Neutrophil (primary cell): Measurements from ENCODE around the gene KLHL29.

ENCODE experiments used
- H3K27ac ChIP-seq: fragments of 200-600 bp; sonication (generic); 2 replicates; pipeline ENCODE4 v1.5.1; 2016; ENCODE audit warnings: mild to moderate bottlenecking, moderate library complexity
- H3K27me3 ChIP-seq: fragments of 200-600 bp; sonication (generic); 2 replicates; pipeline ENCODE4 v1.6.0; 2016; ENCODE audit warnings: mild to moderate bottlenecking
- H3K36me3 ChIP-seq: fragments of 200-600 bp; sonication (generic); 2 replicates; pipeline ENCODE4 v1.5.1; 2017
- H3K4me1 ChIP-seq, 2 experiments: fragments of 200-600 bp in 1 of 2; sonication (generic) in 1 of 2; 1 replicate in 1 of 2; 2 replicates in 1 of 2; pipeline versions ENCODE4 v1.5.1 to v1.6.1; 2013 to 2016; ENCODE audit warnings: low read depth in 1 of 2, low read length in 1 of 2, mild to moderate bottlenecking in 1 of 2, moderate library complexity in 1 of 2; ENCODE audit not compliant: control insufficient read depth in 1 of 2, insufficient read depth in 1 of 2
- H3K4me3 ChIP-seq, 2 experiments: fragments of 200-600 bp in 1 of 2; sonication (generic) in 1 of 2; 1 replicate in 1 of 2; 2 replicates in 1 of 2; pipeline ENCODE4 v1.5.1; 2013 to 2016; ENCODE audit warnings: low read depth in 1 of 2, low read length in 1 of 2, mild to moderate bottlenecking in 1 of 2, moderate library complexity in 1 of 2
- H3K9me3 ChIP-seq: fragments of 200-600 bp; sonication (generic); 2 replicates; pipeline ENCODE4 v1.5.1; 2016
- TF ChIP-seq, protein P1 (sequence below): fragments of 200-600 bp; sonication (generic); IDR thresholded peaks from 2 replicates; pipeline ENCODE4 v1.5.1; 2016; ENCODE audit warnings: antibody characterized with exemption

Gene KLHL29

DNA sequence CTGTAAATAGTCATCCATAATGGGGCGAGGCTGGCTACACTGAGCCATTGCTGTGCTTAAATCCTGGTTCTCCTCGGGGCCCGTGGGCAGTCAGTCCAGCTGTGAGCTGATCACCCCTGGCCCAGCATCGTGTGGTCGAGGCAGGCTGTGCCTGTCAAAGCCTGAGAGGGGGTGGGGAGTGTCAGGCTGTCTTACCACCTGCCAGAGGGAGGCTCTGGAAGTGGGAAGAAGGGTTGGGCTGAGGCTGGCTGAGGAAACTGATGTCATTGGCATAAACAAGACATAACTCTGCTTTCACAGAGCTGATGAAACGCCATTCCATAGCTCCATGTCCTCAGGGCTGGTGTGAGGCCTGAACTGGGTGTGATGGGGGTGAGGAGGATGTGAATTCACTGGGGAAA, 49.7 kb downstream of the KLHL29 start:
- Histone ChIP-seq H3K27ac (no peak overlapping the region), H3K4me1 (no peaks in the 10 kb centered on the region), H3K9me3 (no peaks in the 10 kb centered on the region), H3K27me3 (peaks cover 24% of the 10 kb centered on the region), H3K36me3 (no peaks in the 10 kb centered on the region), H3K4me3 (no peak overlapping the region)
- TF ChIP-seq, protein P1, sequence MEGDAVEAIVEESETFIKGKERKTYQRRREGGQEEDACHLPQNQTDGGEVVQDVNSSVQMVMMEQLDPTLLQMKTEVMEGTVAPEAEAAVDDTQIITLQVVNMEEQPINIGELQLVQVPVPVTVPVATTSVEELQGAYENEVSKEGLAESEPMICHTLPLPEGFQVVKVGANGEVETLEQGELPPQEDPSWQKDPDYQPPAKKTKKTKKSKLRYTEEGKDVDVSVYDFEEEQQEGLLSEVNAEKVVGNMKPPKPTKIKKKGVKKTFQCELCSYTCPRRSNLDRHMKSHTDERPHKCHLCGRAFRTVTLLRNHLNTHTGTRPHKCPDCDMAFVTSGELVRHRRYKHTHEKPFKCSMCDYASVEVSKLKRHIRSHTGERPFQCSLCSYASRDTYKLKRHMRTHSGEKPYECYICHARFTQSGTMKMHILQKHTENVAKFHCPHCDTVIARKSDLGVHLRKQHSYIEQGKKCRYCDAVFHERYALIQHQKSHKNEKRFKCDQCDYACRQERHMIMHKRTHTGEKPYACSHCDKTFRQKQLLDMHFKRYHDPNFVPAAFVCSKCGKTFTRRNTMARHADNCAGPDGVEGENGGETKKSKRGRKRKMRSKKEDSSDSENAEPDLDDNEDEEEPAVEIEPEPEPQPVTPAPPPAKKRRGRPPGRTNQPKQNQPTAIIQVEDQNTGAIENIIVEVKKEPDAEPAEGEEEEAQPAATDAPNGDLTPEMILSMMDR = no peak

DNA sequence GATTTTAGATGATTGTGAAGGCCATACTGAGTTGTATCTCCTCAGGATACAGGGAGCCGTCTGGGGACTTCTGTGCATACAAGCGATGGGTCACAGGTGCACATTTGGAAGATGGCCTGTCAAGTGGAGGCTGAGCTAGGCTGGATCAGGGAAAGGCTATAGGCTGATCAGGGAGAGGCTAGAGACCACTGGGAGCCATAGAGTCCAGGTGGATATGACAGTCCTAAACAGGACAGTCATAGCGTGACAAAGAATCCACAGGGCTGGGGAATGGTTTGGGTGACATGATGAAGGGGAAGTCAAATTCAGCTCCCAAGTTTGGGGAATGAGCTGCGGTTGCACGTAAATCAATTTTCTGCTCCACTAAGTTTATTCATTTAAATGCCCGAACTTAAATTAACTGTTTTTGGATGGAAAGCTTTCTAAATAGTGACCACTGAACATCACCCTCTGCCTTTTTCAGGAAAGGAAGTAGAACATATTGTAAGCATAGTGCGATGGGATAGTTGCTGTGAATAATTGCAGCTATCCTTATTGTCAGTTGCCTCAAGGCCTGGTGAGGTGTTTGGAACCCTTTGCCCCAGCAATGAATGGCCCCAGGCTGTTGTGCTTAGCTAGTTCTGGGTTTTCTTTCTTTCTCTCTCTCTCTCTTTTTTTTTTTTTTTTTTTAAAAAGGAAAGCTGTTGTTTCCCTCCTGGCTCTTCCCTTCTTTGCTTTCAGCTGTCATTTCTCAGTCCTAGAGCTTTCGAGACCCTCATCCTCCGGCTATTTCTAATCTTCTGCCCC, 50.5 kb downstream of the KLHL29 start:
- TF ChIP-seq, protein P1 = no peak
- peaks cover 24% of the 10 kb centered on the region for H3K27me3 ChIP-seq
- no peaks in the 10 kb centered on the region for H3K9me3 ChIP-seq
- H3K36me3 ChIP-seq = no peaks in the 10 kb centered on the region
- no peak overlapping the region for H3K4me3 ChIP-seq
- H3K4me1 ChIP-seq = no peaks in the 10 kb centered on the region
- no peak overlapping the region for H3K27ac ChIP-seq

DNA sequence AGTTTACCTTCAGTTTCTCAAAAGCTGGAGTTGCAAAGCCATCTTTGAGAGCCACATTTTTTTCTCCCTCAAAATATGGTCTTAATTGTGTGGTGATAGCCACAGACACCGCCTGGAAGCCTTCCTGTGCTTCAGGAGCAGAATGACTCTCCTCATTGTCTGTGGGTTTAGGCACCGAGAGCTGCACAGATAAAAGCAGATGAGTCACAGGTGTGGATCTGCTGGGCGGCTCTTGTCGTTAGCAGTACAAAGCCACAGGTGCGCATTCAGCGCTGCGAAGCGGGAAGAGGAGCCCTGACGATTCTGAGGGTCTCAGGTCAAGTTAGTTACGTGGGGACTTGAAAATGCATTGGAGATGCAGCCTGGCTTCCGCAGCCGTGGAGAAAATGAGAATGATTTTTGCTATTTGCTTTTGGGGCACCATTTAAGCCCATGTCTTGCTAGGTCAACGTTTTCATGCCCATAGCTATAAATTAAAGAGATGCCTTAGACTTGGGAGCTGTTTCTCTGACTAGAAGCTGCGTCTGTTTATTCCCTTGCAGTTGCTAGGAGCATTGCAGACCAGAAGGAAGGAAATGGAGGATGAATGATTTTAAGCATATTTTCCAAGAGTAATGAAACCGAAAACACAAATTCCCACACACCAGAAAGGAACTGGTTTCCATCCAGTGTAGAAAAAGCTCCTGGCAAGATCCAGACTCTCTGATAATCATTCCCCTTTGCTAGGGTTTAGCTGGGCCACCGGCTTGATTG, 51.5 kb downstream of the KLHL29 start:
- no peaks in the 10 kb centered on the region for H3K9me3 ChIP-seq
- peaks cover 24% of the 10 kb centered on the region for H3K27me3 ChIP-seq
- H3K4me1 ChIP-seq = no peaks in the 10 kb centered on the region
- no peak overlapping the region for H3K4me3 ChIP-seq
- no peak overlapping the region for H3K27ac ChIP-seq
- H3K36me3 ChIP-seq = no peaks in the 10 kb centered on the region
- TF ChIP-seq, protein P1 = no peak

DNA sequence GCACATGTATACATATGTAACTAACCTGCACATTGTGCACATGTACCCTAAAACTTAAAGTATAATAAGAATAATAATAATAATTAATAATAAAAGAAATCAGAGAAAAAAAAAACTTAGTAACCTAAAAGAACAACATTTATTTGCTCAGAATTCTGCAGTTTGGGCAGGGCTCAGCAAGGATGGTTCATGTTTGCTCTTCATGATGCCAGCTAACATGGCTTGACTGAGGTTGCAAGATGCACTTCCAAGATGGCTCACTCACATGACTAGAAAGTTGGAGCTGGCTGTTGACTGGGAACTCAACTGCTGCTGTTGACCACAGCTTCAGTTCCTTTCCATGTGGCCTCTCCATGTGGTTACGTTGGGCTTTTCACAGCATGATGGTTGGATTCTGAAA, 56.4 kb downstream of the KLHL29 start:
- Histone ChIP-seq H3K9me3 (no peaks in the 10 kb centered on the region), H3K27me3 (peaks cover 31% of the 10 kb centered on the region), H3K4me3 (no peak overlapping the region), H3K27ac (no peak overlapping the region), H3K36me3 (no peaks in the 10 kb centered on the region), H3K4me1 (no peaks in the 10 kb centered on the region)
- TF ChIP-seq, protein P1 = no peak

DNA sequence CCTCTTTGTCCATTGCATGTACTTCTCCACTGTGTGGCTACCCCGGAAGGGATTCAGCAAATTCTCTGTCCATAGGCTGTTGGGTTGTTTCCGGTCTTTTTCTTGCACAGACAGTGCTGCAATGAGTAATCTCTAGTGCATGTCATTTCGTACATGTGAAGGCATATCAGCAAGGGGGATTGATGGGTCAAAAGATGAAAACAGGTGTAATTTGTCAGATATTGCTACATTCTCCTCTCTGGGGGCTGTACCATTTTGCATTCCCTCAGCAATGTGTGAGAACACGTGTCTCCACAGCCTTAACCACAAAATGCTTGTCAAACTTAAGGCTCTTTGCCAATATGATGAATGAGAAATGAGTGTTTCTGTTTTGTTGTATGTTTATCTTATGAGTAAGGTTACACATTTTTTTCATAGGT, 60.5 kb downstream of the KLHL29 start:
- no peak overlapping the region for H3K27ac ChIP-seq

More for the DNA sequence above, 60.5 kb downstream of the KLHL29 start:
- H3K4me1 ChIP-seq = no peaks in the 10 kb centered on the region
- H3K27me3 ChIP-seq = peaks cover 38% of the 10 kb centered on the region
- TF ChIP-seq, protein P1 = no peak
- no peaks in the 10 kb centered on the region for H3K36me3 ChIP-seq
- no peak overlapping the region for H3K4me3 ChIP-seq
- no peaks in the 10 kb centered on the region for H3K9me3 ChIP-seq
